Effector memory CD4-positive, alpha-beta T cell (primary cell): ENCODE measurements around the gene CENPF.

ENCODE experiments used
- DNase-seq, 3 donors: peaks; one replicate each; pipeline ENCODE4 v3.0.0-alpha.2; 2020
- H3K27ac ChIP-seq: 2 replicates; pipeline ENCODE4 v1.7.0; 2013; ENCODE audit warnings: mild to moderate bottlenecking, low read length, moderate library complexity; ENCODE audit not compliant: insufficient read depth, poor library complexity, severe bottlenecking
- H3K27me3 ChIP-seq: replicated peaks from 2 replicates; pipeline ENCODE4 v1.7.0; 2013; ENCODE audit warnings: mild to moderate bottlenecking, low read length; ENCODE audit not compliant: insufficient read depth, control insufficient read depth, poor library complexity, severe bottlenecking
- H3K36me3 ChIP-seq: 2 replicates; pipeline ENCODE4 v1.7.0; 2013; ENCODE audit warnings: mild to moderate bottlenecking, low read length, moderate library complexity; ENCODE audit not compliant: control insufficient read depth, insufficient read depth
- H3K4me1 ChIP-seq: 2 replicates; pipeline ENCODE4 v1.7.0; 2013; ENCODE audit warnings: low read length, mild to moderate bottlenecking; ENCODE audit not compliant: control insufficient read depth, insufficient read depth, poor library complexity, severe bottlenecking
- H3K4me3 ChIP-seq: 2 replicates; pipeline ENCODE4 v1.7.0; 2013; ENCODE audit warnings: low read length, low read depth, mild to moderate bottlenecking; ENCODE audit not compliant: insufficient read depth, poor library complexity, severe bottlenecking
- H3K9me3 ChIP-seq: 2 replicates; pipeline ENCODE4 v1.7.0; 2013; ENCODE audit warnings: mild to moderate bottlenecking, low read length, moderate library complexity; ENCODE audit not compliant: control insufficient read depth

The CENPF gene

GRCh38 chr1:214617246-214617645 lies 14.3 kb downstream of the CENPF start:
- Histone ChIP-seq H3K4me3 (peak overlapping the region; percentile 15), H3K27me3 (no peaks in the 10 kb centered on the region), H3K36me3 (no peaks in the 10 kb centered on the region)

GRCh38 chr1:214617843-214618242 lies 14.8 kb downstream of the CENPF start:
- H3K36me3 ChIP-seq, result no peaks in the 10 kb centered on the region
- no peaks in the 10 kb centered on the region for H3K4me1 ChIP-seq
- H3K9me3 ChIP-seq, result no peaks in the 10 kb centered on the region
- no peak overlapping the region for H3K4me3 ChIP-seq
- no peak for DNase-seq
- no peak overlapping the region for H3K27ac ChIP-seq
- H3K27me3 ChIP-seq, result no peaks in the 10 kb centered on the region

More at GRCh38 chr1:214617246-214617645, 14.3 kb downstream of the CENPF start:
- no peak for DNase-seq
- H3K4me1 ChIP-seq, result no peaks in the 10 kb centered on the region
- no peak overlapping the region for H3K27ac ChIP-seq
- no peaks in the 10 kb centered on the region for H3K9me3 ChIP-seq

DNA sequence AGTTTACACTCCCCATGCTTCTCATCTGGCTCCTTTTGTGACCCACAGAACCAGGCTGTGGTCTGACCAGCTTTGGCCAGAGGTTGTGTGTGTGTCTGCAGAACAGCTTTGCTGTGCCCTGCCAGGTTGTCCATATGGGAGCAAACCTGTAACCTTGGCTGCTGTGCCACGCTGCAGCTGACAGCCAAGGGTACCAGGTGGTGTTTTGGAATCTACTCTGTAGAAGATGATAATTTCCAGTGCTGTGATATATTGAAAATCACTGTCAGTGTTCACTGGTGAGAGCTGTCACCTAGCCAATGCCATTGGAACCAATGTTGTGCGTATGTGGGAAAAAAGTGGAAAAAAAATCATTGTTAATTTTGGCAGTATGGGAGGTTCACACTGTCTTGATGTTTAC lies 18.2 kb downstream of the CENPF start:
- Histone ChIP-seq H3K27ac (no peak overlapping the region), H3K27me3 (no peaks in the 10 kb centered on the region), H3K36me3 (no peaks in the 10 kb centered on the region), H3K4me3 (no peak overlapping the region), H3K9me3 (no peaks in the 10 kb centered on the region), H3K4me1 (no peaks in the 10 kb centered on the region)
- DNase-seq, result no peak

GRCh38 chr1:214623430-214623829 lies 20.4 kb downstream of the CENPF start:
- Histone ChIP-seq H3K4me1 (no peaks in the 10 kb centered on the region), H3K27ac (no peak overlapping the region), H3K36me3 (no peaks in the 10 kb centered on the region), H3K9me3 (no peaks in the 10 kb centered on the region), H3K4me3 (no peak overlapping the region), H3K27me3 (no peaks in the 10 kb centered on the region)
- no peak for DNase-seq

DNA sequence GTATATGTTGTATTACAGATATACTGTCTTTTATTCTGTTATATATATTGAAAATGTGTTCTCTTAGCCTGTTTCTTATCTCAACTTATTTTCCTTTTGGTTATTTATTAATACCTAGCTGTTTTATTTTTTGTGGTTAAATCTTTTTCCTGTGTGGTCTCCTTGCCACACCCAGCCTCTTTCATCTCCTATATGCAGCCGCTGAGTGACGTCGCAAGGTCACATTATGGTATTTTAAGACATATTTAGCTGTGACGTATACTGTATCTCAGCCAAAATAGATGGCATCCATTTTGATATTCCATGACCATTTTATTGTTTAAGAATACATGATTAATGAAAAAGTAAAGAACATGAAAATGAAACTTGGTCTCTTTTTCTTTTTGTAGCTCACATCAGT lies 29.1 kb downstream of the CENPF start:
- peak; percentile 31 to 53 (median 36) for DNase-seq
- Histone ChIP-seq H3K27ac (no peak overlapping the region), H3K27me3 (no peaks in the 10 kb centered on the region), H3K9me3 (no peaks in the 10 kb centered on the region), H3K4me3 (peak overlapping the region; percentile 22), H3K4me1 (peaks cover 4% of the 10 kb centered on the region), H3K36me3 (no peaks in the 10 kb centered on the region)

- no peak for DNase-seq
- H3K27ac ChIP-seq, result no peak overlapping the region
- H3K4me1 ChIP-seq, result peaks cover 4% of the 10 kb centered on the region
- H3K4me3 ChIP-seq, result no peak overlapping the region
- no peaks in the 10 kb centered on the region for H3K36me3 ChIP-seq
- no peaks in the 10 kb centered on the region for H3K27me3 ChIP-seq
- H3K9me3 ChIP-seq, result no peaks in the 10 kb centered on the region
Measured at GRCh38 chr1:214633686-214634085, 30.7 kb downstream of the CENPF start.

DNA sequence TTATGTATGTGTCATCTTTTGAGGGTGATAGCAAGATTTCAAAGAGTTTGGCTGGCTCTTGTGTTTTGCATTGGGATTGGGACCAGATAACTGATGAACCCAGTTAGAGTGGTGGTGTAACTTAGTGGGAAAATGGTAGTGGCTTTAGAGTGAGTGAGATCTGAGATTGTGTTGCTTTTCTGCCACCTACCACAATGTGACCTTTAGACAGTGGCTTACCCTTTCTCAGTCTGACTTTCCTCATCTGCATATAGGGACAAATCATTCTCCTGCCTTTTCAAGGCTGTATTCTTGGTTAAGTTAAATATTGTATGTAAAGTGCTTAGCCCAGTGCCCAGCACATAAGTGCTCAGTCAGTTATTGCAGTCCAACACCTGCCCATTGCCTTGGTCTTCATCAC lies 31.3 kb downstream of the CENPF start:
- no peak overlapping the region for H3K4me3 ChIP-seq
- no peaks in the 10 kb centered on the region for H3K9me3 ChIP-seq
- DNase-seq, result no peak
- H3K27me3 ChIP-seq, result no peaks in the 10 kb centered on the region
- peaks cover 4% of the 10 kb centered on the region for H3K4me1 ChIP-seq
- no peak overlapping the region for H3K27ac ChIP-seq
- H3K36me3 ChIP-seq, result no peaks in the 10 kb centered on the region

GRCh38 chr1:214635086-214635485 lies 32.1 kb downstream of the CENPF start:
- Histone ChIP-seq H3K36me3 (no peaks in the 10 kb centered on the region), H3K9me3 (no peaks in the 10 kb centered on the region), H3K4me1 (peaks cover 4% of the 10 kb centered on the region), H3K27me3 (no peaks in the 10 kb centered on the region), H3K27ac (no peak overlapping the region), H3K4me3 (no peak overlapping the region)
- no peak for DNase-seq

- H3K27ac ChIP-seq, result no peak overlapping the region
- no peaks in the 10 kb centered on the region for H3K27me3 ChIP-seq
- DNase-seq, result no peak
- no peak overlapping the region for H3K4me3 ChIP-seq
- peaks cover 4% of the 10 kb centered on the region for H3K4me1 ChIP-seq
- H3K36me3 ChIP-seq, result no peaks in the 10 kb centered on the region
- H3K9me3 ChIP-seq, result no peaks in the 10 kb centered on the region
Measured at GRCh38 chr1:214635506-214635905, 32.5 kb downstream of the CENPF start.

- Histone ChIP-seq H3K4me3 (no peak overlapping the region), H3K4me1 (peaks cover 9% of the 10 kb centered on the region), H3K27me3 (no peaks in the 10 kb centered on the region), H3K27ac (no peak overlapping the region), H3K36me3 (no peaks in the 10 kb centered on the region), H3K9me3 (no peaks in the 10 kb centered on the region)
- no peak for DNase-seq
Measured at GRCh38 chr1:214636436-214636835, 33.4 kb downstream of the CENPF start.

DNA sequence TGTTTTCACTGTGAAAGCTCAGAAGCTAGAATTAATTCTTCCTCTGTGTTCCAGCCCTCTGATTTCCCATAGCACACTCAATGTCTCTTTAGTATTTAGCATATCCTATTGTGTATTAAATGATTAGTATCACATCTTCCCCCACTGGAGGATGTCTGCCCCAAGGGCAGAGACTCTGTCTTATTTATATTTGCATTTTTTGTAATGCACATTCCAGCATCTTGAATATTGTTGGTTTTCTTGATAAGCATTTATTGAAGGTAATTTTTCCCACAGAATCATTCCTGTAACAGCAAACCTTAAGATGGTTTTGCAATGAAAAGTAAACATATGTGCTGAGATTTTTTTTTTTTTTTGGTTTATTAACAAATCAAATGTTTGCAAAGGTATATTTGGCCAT lies 34.1 kb downstream of the CENPF start:
- H3K4me1 ChIP-seq, result peaks cover 10% of the 10 kb centered on the region
- no peaks in the 10 kb centered on the region for H3K36me3 ChIP-seq
- no peak overlapping the region for H3K27ac ChIP-seq

More for the DNA sequence above, 34.1 kb downstream of the CENPF start:
- Histone ChIP-seq H3K4me3 (no peak overlapping the region), H3K9me3 (no peaks in the 10 kb centered on the region), H3K27me3 (no peaks in the 10 kb centered on the region)
- DNase-seq, result no peak
